ENCODE data around the gene DTYMK.

- TF ChIP-seq POLR2A (IDR thresholded peaks at IDR 0.05; ENCODE audit: low read length) (no peak), CTCF (IDR thresholded peaks at IDR 0.05) (no peak), RCOR1 (IDR thresholded peaks at IDR 0.05; ENCODE audit: low read depth, low read length) (no peak), POLR2AphosphoS2 (conservative IDR thresholded peaks at IDR 0.05; ENCODE audit: low read length) (no peak), RFX5 (IDR thresholded peaks at IDR 0.05) (no peak), HDAC2 (IDR thresholded peaks at IDR 0.05) (no peak), E2F6 (IDR thresholded peaks at IDR 0.05; ENCODE audit: borderline replicate concordance, low read depth) (no peak), JUNB (IDR thresholded peaks at IDR 0.05) (no peak), CHD2 (IDR thresholded peaks at IDR 0.05; ENCODE audit: low read length, partially characterized antibody) (no peak)
Measured at GRCh38 chr2:241680044-241680443, 6.6 kb downstream of the DTYMK start.

All from A549 (cell line).